Mesothelial cell of epicardium (in vitro differentiated cells): ENCODE results near the gene ASL. TPM values are rescaled to one million over a fixed set of nuclear protein-coding genes. Genes with fewer than 3 reads are reported as not detected.
"Not testable (repeated sequence)": the region's sequence is repeated elsewhere in the genome, so short reads cannot be mapped to it uniquely, and the experiment has no call there.

ENCODE experiments used
- DNase-seq, 2 experiments: peaks; one replicate each; pipeline ENCODE4 v3.0.0; 2021; ENCODE audit warnings: low spot score in 2 of 2; ENCODE audit not compliant: unreplicated experiment in 2 of 2
- H3K27ac Mint-ChIP-seq: 2 replicates; pipeline ENCODE4 v1.8.0; 2021; ENCODE audit warnings: mixed read lengths
- H3K27me3 Mint-ChIP-seq: 2 replicates; pipeline ENCODE4 v1.8.0; 2021; ENCODE audit warnings: low read depth, mixed read lengths
- H3K36me3 Mint-ChIP-seq: 2 replicates; pipeline ENCODE4 v1.8.0; 2021; ENCODE audit warnings: mixed read lengths
- H3K4me1 Mint-ChIP-seq: 2 replicates; pipeline ENCODE4 v1.8.0; 2021; ENCODE audit warnings: mixed read lengths
- H3K4me3 Mint-ChIP-seq: 2 replicates; pipeline ENCODE4 v1.8.0; 2021; ENCODE audit warnings: mild to moderate bottlenecking, moderate library complexity, mixed read lengths
- H3K9me3 Mint-ChIP-seq: 2 replicates; pipeline ENCODE4 v1.8.0; 2021; ENCODE audit warnings: mixed read lengths
- CTCF ChIP-seq: fragments of 200-600 bp; sonication (generic); IDR thresholded peaks from one replicate; pipeline ENCODE4 v1.5.0; 2021; ENCODE audit warnings: antibody characterized with exemption; ENCODE audit not compliant: unreplicated experiment
- total RNA-seq: library from RNA; stranded (reverse); gene quantifications from 3 replicates; pipeline ENCODE4 v1.2.1, GENCODE V29; 2021

Gene ASL
- total RNA-seq, 1 donor from 2014 or later, result 11.3 TPM

GRCh38 chr7:66070222-66070621 is 5.4 kb upstream of the ASL start:
- no peak for DNase-seq
- no peak for TF ChIP-seq CTCF

GRCh38 chr7:66072208-66072607 is 3.4 kb upstream of the ASL start:
- H3K4me3 Mint-ChIP-seq, H3K36me3 Mint-ChIP-seq, H3K27ac Mint-ChIP-seq, H3K4me1 Mint-ChIP-seq, H3K9me3 Mint-ChIP-seq, H3K27me3 Mint-ChIP-seq, DNase-seq: not testable (repeated sequence)

More at GRCh38 chr7:66070222-66070621, 5.4 kb upstream of the ASL start:
- H3K9me3 Mint-ChIP-seq, result peaks cover 8% of the 10 kb centered on the region
- H3K27me3 Mint-ChIP-seq, result peaks cover under 1% of the 10 kb centered on the region
- no peaks in the 10 kb centered on the region for H3K36me3 Mint-ChIP-seq
- no peaks in the 10 kb centered on the region for H3K4me1 Mint-ChIP-seq
- H3K4me3 Mint-ChIP-seq, result no peak overlapping the region
- H3K27ac Mint-ChIP-seq, result no peak overlapping the region

GRCh38 chr7:66076462-66077329 is 1.1 kb downstream of the ASL start:
- Mint-ChIP-seq H3K9me3 (no peaks in the 10 kb centered on the region), H3K27me3 (peaks cover 1% of the 10 kb centered on the region), H3K27ac (peak overlapping the region; percentile 69), H3K4me3 (peak overlapping the region; percentile 73), H3K36me3 (no peaks in the 10 kb centered on the region), H3K4me1 (peaks cover 5% of the 10 kb centered on the region)
- no peak for DNase-seq
- TF ChIP-seq CTCF, result no peak

DNA sequence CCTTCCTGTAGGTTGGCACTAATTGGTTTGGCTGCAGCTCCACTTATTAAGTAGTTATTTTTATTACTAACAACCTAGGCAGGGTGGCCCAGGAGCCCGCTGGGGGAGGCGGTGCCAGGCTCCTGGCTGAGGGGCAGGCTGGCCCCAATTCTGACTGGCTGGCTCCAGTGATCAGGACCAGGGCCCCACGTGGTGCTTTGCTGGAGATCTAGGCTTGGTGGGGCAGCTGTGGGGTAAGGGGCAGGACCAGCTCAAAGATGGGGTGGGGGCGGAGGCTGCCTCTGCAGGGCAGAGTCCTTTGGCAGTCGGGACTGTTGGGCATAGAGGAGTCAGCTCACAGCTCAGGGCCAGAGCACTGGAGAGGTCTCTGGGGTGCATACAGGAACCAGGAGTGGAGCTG is 2.4 kb downstream of the ASL start:
- DNase-seq, result no peak
- Mint-ChIP-seq H3K4me3 (peak overlapping the region; percentile 22), H3K27ac (no peak overlapping the region), H3K4me1 (peaks cover 5% of the 10 kb centered on the region), H3K9me3 (no peaks in the 10 kb centered on the region), H3K27me3 (peaks cover 1% of the 10 kb centered on the region), H3K36me3 (peaks cover 2% of the 10 kb centered on the region)
- TF ChIP-seq CTCF, result no peak

GRCh38 chr7:66082083-66082482 is 6.5 kb downstream of the ASL start:
- H3K4me1 Mint-ChIP-seq, result no peaks in the 10 kb centered on the region
- H3K4me3 Mint-ChIP-seq, result no peak overlapping the region
- H3K36me3 Mint-ChIP-seq, result peaks cover 2% of the 10 kb centered on the region
- DNase-seq, result no peak
- H3K27ac Mint-ChIP-seq, result no peak overlapping the region
- no peaks in the 10 kb centered on the region for H3K9me3 Mint-ChIP-seq
- H3K27me3 Mint-ChIP-seq, result no peaks in the 10 kb centered on the region
- TF ChIP-seq CTCF, result no peak

GRCh38 chr7:66082886-66083415 is 7.3 kb downstream of the ASL start:
- Mint-ChIP-seq H3K27me3 (no peaks in the 10 kb centered on the region), H3K27ac (no peak overlapping the region), H3K4me3 (no peak overlapping the region), H3K36me3 (peaks cover 2% of the 10 kb centered on the region), H3K9me3 (no peaks in the 10 kb centered on the region), H3K4me1 (no peaks in the 10 kb centered on the region)
- TF ChIP-seq CTCF, result no peak
- no peak for DNase-seq
